GM12892 (cell line): Measurements from ENCODE around the gene TPST2.

Experiments
- DNase-seq: peaks from one replicate; pipeline ENCODE4 v3.0.0; 2011; ENCODE audit not compliant: insufficient read length
- FAIRE-seq: peaks from 2 replicates; lab custom pipeline; 2011; peaks lifted over from hg19 to GRCh38; lab: Jason Lieb, UNC
- POLR2A ChIP-seq: IDR thresholded peaks from 2 replicates; pipeline ENCODE4 v1.6.1; 2011; ENCODE audit warnings: low read depth, low read length, control low read depth
- POLR2AphosphoS5 ChIP-seq: IDR thresholded peaks from 2 replicates; pipeline ENCODE4 v1.6.1; 2011; ENCODE audit warnings: low read depth, low read length, control low read depth
- TAF1 ChIP-seq: IDR thresholded peaks from 2 replicates; pipeline ENCODE4 v1.6.1; 2011; ENCODE audit warnings: low read depth, mild to moderate bottlenecking, control low read depth, low read length, borderline replicate concordance

TPST2 gene

GRCh38 chr22:26608129-26608528 lies 18.2 kb upstream of the TPST2 start:
- DNase-seq (no peak), FAIRE-seq (no peak)
- TF ChIP-seq POLR2A: no peak
- no peak for TF ChIP-seq TAF1

- DNase-seq (no peak), FAIRE-seq (no peak)
- TF ChIP-seq POLR2AphosphoS5 (no peak), TAF1 (no peak)
These were observed 16.7 kb upstream of the TPST2 start for GRCh38 chr22:26606611-26607010.

- no peak for FAIRE-seq
- TF ChIP-seq TAF1 (no peak), POLR2AphosphoS5 (no peak), POLR2A (no peak)
- no peak for DNase-seq
These were observed 14.4 kb upstream of the TPST2 start for GRCh38 chr22:26604368-26604767.

- DNase-seq (no peak), FAIRE-seq (no peak)
- TF ChIP-seq TAF1: no peak
- no peak for TF ChIP-seq POLR2AphosphoS5
- no peak for TF ChIP-seq POLR2A
These were observed 12.2 kb upstream of the TPST2 start for GRCh38 chr22:26602127-26602526.

- TF ChIP-seq TAF1 (no peak), POLR2AphosphoS5 (no peak), POLR2A (no peak)
- FAIRE-seq: no peak
These were observed 11.8 kb upstream of the TPST2 start for GRCh38 chr22:26601726-26602125.

GRCh38 chr22:26599505-26599904 lies 9.6 kb upstream of the TPST2 start:
- no peak for FAIRE-seq
- TF ChIP-seq POLR2AphosphoS5 (no peak), TAF1 (no peak), POLR2A (no peak)
- no peak for DNase-seq

More at GRCh38 chr22:26601726-26602125, 11.8 kb upstream of the TPST2 start:
- DNase-seq: no peak

- FAIRE-seq: no peak
- no peak for DNase-seq
- TF ChIP-seq TAF1 (no peak), POLR2AphosphoS5 (no peak), POLR2A (no peak)
These were observed 7.5 kb upstream of the TPST2 start for GRCh38 chr22:26597480-26597879.

- no peak for DNase-seq
- FAIRE-seq: no peak
- no peak for TF ChIP-seq POLR2AphosphoS5
- TF ChIP-seq POLR2A: no peak
- TF ChIP-seq TAF1: no peak
These were observed 7.1 kb upstream of the TPST2 start for GRCh38 chr22:26597026-26597425.

GRCh38 chr22:26593763-26594162 lies 3.8 kb upstream of the TPST2 start:
- FAIRE-seq (peak; percentile 54), DNase-seq (no peak)
- no peak for TF ChIP-seq POLR2AphosphoS5
- TF ChIP-seq POLR2A: no peak
- TF ChIP-seq TAF1: no peak

- TF ChIP-seq TAF1 (0 out of 2 replicates have a peak, but pooled peaks have one; percentile 41), POLR2AphosphoS5 (peak; percentile 52; the same call in 1 of the 2 replicates), POLR2A (peak; percentile 50)
- no peak for DNase-seq
- peak; percentile 96 for FAIRE-seq
These were observed 2.5 kb upstream of the TPST2 start for GRCh38 chr22:26592421-26592891.

- no peak for FAIRE-seq
These were observed 526 bp downstream of the TPST2 start for GRCh38 chr22:26589367-26589844.

GRCh38 chr22:26588729-26589366 lies 1.1 kb downstream of the TPST2 start:
- FAIRE-seq (peak; percentile 64), DNase-seq (no peak)
- TF ChIP-seq POLR2AphosphoS5 (no peak), TAF1 (no peak), POLR2A (no peak)

More at GRCh38 chr22:26589367-26589844, 526 bp downstream of the TPST2 start:
- no peak for TF ChIP-seq TAF1
- no peak for TF ChIP-seq POLR2AphosphoS5
- TF ChIP-seq POLR2A: no peak
- DNase-seq: no peak
